GM12878 (cell line): ENCODE results near the gene STAT5B. TPM values are rescaled to one million over a fixed set of nuclear protein-coding genes. Genes with fewer than 3 reads are reported as not detected.

Source experiments
- ASH2L ChIP-seq: fragments of 300-600, 200-600 bp; sonication (generic); IDR thresholded peaks from 2 replicates; pipeline ENCODE4 v1.6.1; 2017; ENCODE audit warnings: low read depth, mild to moderate bottlenecking, borderline replicate concordance
- BCLAF1 ChIP-seq: fragments of 450-650 bp; IDR thresholded peaks from 2 replicates; pipeline ENCODE4 v1.6.1; 2017; ENCODE audit warnings: antibody characterized with exemption, mild to moderate bottlenecking, moderate library complexity
- CHD1 ChIP-seq: IDR thresholded peaks from 2 replicates; pipeline ENCODE4 v1.6.1; 2012; ENCODE audit warnings: low read depth, low read length, improper control_type of control experiment
- EZH2 ChIP-seq: IDR thresholded peaks from 2 replicates; pipeline ENCODE4 v1.6.1; 2012; ENCODE audit warnings: low read depth, mild to moderate bottlenecking, control low read depth, inconsistent platforms, low read length, borderline replicate concordance; ENCODE audit not compliant: control insufficient read depth
- KDM1A ChIP-seq: fragments of 200-600 bp; sonication (generic); IDR thresholded peaks from 2 replicates; pipeline ENCODE4 v1.6.1; 2016; ENCODE audit warnings: borderline replicate concordance
- MTA2 ChIP-seq: fragments of 450-650 bp; IDR thresholded peaks from 2 replicates; pipeline ENCODE4 v1.6.1; 2016; ENCODE audit warnings: low read depth, mild to moderate bottlenecking, moderate library complexity
- MYC ChIP-seq: IDR thresholded peaks from 2 replicates; pipeline ENCODE4 v1.6.1; 2011; ENCODE audit warnings: mild to moderate bottlenecking, low read length, moderate library complexity, inconsistent platforms; ENCODE audit not compliant: insufficient read depth, insufficient replicate concordance, insufficient read length, severe bottlenecking
- NFYB ChIP-seq: IDR thresholded peaks from 2 replicates; pipeline ENCODE4 v1.6.1; 2011; ENCODE audit warnings: low read depth, mild to moderate bottlenecking, low read length, improper control_type of control experiment, moderate library complexity; ENCODE audit not compliant: insufficient read depth
- NR2C2 ChIP-seq: IDR thresholded peaks from 2 replicates; pipeline ENCODE4 v1.6.1; 2011; ENCODE audit warnings: borderline replicate concordance, low read depth; ENCODE audit not compliant: control insufficient read depth, insufficient read length
- PAX8 ChIP-seq: fragments of 450-650 bp; IDR thresholded peaks from 2 replicates; pipeline ENCODE4 v1.6.1; 2017; ENCODE audit warnings: mild to moderate bottlenecking, moderate library complexity
- PML ChIP-seq: IDR thresholded peaks from 2 replicates; pipeline ENCODE4 v1.6.1; 2012; ENCODE audit warnings: low read length, inconsistent platforms
- RBBP5 ChIP-seq: fragments of 200-600 bp; sonication (generic); conservative IDR thresholded peaks from 2 replicates; pipeline ENCODE4 v1.6.1; 2016
- SMAD5 ChIP-seq: IDR thresholded peaks from 2 replicates; pipeline ENCODE4 v1.6.1; 2016; ENCODE audit warnings: antibody characterized with exemption, low read depth
- SREBF2 ChIP-seq: IDR thresholded peaks from 2 replicates; pipeline ENCODE4 v1.6.1; 2012; ENCODE audit warnings: mild to moderate bottlenecking, low read length
- SUPT20H ChIP-seq: IDR thresholded peaks from 2 replicates; pipeline ENCODE4 v1.6.1; 2011; ENCODE audit warnings: low read depth, mild to moderate bottlenecking, low read length, moderate library complexity, borderline replicate concordance; ENCODE audit not compliant: control insufficient read depth
- SUZ12 ChIP-seq: fragments of 200-600 bp; sonication (generic); IDR thresholded peaks from one replicate; pipeline ENCODE4 v1.6.1; 2018; ENCODE audit warnings: antibody characterized with exemption, mild to moderate bottlenecking; ENCODE audit not compliant: unreplicated experiment
- TCF7 ChIP-seq: IDR thresholded peaks from 2 replicates; pipeline ENCODE4 v1.6.1; 2014; ENCODE audit warnings: antibody characterized with exemption, borderline replicate concordance
- USF2 ChIP-seq: IDR thresholded peaks from 2 replicates; pipeline ENCODE4 v1.6.1; 2011; ENCODE audit warnings: low read depth, low read length, improper control_type of control experiment, borderline replicate concordance
- YBX1 ChIP-seq: fragments of 450-650 bp; IDR thresholded peaks from 2 replicates; pipeline ENCODE4 v1.6.1; 2016; ENCODE audit warnings: antibody characterized with exemption
- ZNF592 ChIP-seq: fragments of 450-650 bp; IDR thresholded peaks from 2 replicates; pipeline ENCODE4 v1.6.1; 2017; ENCODE audit warnings: mild to moderate bottlenecking, moderate library complexity
- polyA plus RNA-seq, 11 experiments: library from polyadenylated mRNA; depleted of rRNA in 4 of 11; unstranded in 6 of 11; stranded (reverse) in 5 of 11; fragments of >200 nt; fragmentation: Nextera tagmentation in 4 of 11; fragmentation: Illumina TruSeq in 1 of 11; extraction: Ambion mirVana in 4 of 11; extraction: Trizol in 1 of 11; gene quantifications; 1 replicate in 1 of 11; 2 replicates in 10 of 11; pipeline versions ENCODE4 v1.2.1 to v1.2.3, GENCODE V29; 2011 to 2016; ENCODE audit warnings: inconsistent platforms in 2 of 11, missing spikeins in 2 of 11, low read depth in 1 of 11
- total RNA-seq, 4 experiments: library from RNA; depleted of rRNA in 3 of 4; stranded (reverse); fragments of >200 nt in 3 of 4; fragmentation: Illumina TruSeq in 1 of 4; extraction: Trizol in 1 of 4; gene quantifications; 2 replicates each; pipeline versions ENCODE4 v1.2.1 to v1.2.3, GENCODE V29; 2013 to 2021
- TF ChIP-seq, protein P1 (sequence below), 3 experiments: IDR thresholded peaks in 2 of 3; conservative IDR thresholded peaks in 1 of 3; 2 replicates each; pipeline ENCODE4 v1.5.1; 2011; ENCODE audit warnings: low read depth in 3 of 3, low read length in 3 of 3, mild to moderate bottlenecking in 3 of 3, control low read depth in 2 of 3, moderate library complexity in 2 of 3, inconsistent platforms in 1 of 3, mixed read lengths in 1 of 3; ENCODE audit not compliant: control insufficient read depth in 2 of 3, insufficient read depth in 1 of 3; ENCODE audit errors: extremely low read depth in 1 of 3

Gene STAT5B
- total and polyA plus RNA-seq, 10 of the 15 experiments (the other 5 are each of a cell fraction or from before 2014, with no cell fraction given) = 11.0 to 69.6 (median 46.7) TPM

DNA sequence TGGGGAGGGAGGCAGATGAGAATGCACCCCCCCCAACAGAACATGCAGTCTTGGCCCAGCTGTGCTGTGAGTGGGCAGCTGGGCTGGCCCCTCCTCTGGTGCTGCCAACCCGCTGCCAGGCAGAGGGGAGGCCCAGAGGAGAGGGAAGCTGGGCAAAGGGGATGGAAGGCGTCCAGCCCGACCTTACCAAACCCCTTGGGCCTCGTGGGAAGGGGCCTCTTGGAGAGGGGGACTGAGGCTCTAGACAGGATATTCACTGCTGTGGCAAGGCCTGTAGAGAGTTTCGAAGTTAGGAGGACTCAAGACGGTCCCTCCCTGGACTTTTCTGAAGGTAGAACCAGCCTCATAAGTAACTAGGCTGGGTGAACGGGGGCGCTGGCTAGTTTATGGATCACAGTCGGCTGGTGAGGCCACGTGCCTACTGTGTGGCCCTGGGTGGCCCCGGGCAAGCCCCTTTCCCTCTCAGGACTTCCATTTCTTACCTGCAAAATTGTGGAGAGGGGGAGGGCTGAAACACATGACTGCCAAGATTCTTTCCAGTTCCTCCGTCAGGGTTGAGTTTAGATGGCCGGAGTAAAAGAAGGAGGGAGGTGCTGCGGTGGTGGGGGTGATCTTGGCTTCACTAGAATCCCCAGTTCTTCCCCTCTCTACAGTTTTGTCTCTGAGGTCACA lies 11.2 kb upstream of the STAT5B start (continued):
- no peak for TF ChIP-seq RBBP5
- TF ChIP-seq USF2 = no peak
- TF ChIP-seq, protein P1, sequence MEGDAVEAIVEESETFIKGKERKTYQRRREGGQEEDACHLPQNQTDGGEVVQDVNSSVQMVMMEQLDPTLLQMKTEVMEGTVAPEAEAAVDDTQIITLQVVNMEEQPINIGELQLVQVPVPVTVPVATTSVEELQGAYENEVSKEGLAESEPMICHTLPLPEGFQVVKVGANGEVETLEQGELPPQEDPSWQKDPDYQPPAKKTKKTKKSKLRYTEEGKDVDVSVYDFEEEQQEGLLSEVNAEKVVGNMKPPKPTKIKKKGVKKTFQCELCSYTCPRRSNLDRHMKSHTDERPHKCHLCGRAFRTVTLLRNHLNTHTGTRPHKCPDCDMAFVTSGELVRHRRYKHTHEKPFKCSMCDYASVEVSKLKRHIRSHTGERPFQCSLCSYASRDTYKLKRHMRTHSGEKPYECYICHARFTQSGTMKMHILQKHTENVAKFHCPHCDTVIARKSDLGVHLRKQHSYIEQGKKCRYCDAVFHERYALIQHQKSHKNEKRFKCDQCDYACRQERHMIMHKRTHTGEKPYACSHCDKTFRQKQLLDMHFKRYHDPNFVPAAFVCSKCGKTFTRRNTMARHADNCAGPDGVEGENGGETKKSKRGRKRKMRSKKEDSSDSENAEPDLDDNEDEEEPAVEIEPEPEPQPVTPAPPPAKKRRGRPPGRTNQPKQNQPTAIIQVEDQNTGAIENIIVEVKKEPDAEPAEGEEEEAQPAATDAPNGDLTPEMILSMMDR (IDR thresholded peaks at IDR 0.05 in 2 of 3, conservative IDR thresholded peaks at IDR 0.05 in 1 of 3; ENCODE audit: control insufficient read depth in 2 of 3, extremely low read depth in 1 of 3, insufficient read depth in 1 of 3, low read depth in 3 of 3, low read length in 3 of 3) = no peak
- TF ChIP-seq EZH2 = no peak
- peak; percentile 91; the same call in 1 of the 2 replicates for TF ChIP-seq CHD1
- TF ChIP-seq MYC = no peak
- no peak for TF ChIP-seq ZNF592
- TF ChIP-seq SUZ12 = no peak
- TF ChIP-seq NR2C2 = no peak
- no peak for TF ChIP-seq PML
- no peak for TF ChIP-seq ASH2L
- TF ChIP-seq YBX1 = no peak
- no peak for TF ChIP-seq SREBF2
- TF ChIP-seq KDM1A = no peak
- TF ChIP-seq PAX8 = no peak
- TF ChIP-seq SUPT20H = no peak
- peak; percentile 85 for TF ChIP-seq BCLAF1
- TF ChIP-seq NFYB = no peak
- TF ChIP-seq MTA2 = 0 out of 2 replicates have a peak, but pooled peaks have one; percentile 35
- no peak for TF ChIP-seq TCF7
- no peak for TF ChIP-seq SMAD5
